Suprapubic skin (tissue), 3 donors: ENCODE data around the gene PAGE2B.

Experiments
- POLR2A ChIP-seq, 2 donors: fragments of 450-650 bp; IDR thresholded peaks; one replicate each; pipeline ENCODE4 v1.6.1; 2017; ENCODE audit warnings: antibody characterized with exemption in 2 of 2, mild to moderate bottlenecking in 2 of 2, moderate library complexity in 2 of 2
- TF ChIP-seq, protein P1 (sequence below), 2 donors: fragments of 200-600 bp in 1 of 2; fragments of 450-650 bp in 1 of 2; sonication (generic) in 1 of 2; IDR thresholded peaks; one replicate each; pipeline ENCODE4 v1.5.1; 2016 to 2019; ENCODE audit warnings: antibody characterized with exemption in 2 of 2, mild to moderate bottlenecking in 1 of 2, moderate library complexity in 1 of 2

GRCh38 chrX:55119712-55120111 is 44.9 kb downstream of the PAGE2B start:
- TF ChIP-seq, protein P1, sequence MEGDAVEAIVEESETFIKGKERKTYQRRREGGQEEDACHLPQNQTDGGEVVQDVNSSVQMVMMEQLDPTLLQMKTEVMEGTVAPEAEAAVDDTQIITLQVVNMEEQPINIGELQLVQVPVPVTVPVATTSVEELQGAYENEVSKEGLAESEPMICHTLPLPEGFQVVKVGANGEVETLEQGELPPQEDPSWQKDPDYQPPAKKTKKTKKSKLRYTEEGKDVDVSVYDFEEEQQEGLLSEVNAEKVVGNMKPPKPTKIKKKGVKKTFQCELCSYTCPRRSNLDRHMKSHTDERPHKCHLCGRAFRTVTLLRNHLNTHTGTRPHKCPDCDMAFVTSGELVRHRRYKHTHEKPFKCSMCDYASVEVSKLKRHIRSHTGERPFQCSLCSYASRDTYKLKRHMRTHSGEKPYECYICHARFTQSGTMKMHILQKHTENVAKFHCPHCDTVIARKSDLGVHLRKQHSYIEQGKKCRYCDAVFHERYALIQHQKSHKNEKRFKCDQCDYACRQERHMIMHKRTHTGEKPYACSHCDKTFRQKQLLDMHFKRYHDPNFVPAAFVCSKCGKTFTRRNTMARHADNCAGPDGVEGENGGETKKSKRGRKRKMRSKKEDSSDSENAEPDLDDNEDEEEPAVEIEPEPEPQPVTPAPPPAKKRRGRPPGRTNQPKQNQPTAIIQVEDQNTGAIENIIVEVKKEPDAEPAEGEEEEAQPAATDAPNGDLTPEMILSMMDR (IDR thresholded peaks at IDR 0.05): no peak
- no peak for TF ChIP-seq POLR2A (IDR thresholded peaks at IDR 0.05)
